NCI-H69 (cell line): ENCODE measurements around the gene RASGRP3.

Source experiments
- DNase-seq: peaks from one replicate; lab custom pipeline; 2025; lab: John Stamatoyannopoulos, UW

Gene RASGRP3

GRCh38 chr2:33492399-33493134 lies 16.1 kb downstream of the RASGRP3 start:
- DNase-seq: no peak

GRCh38 chr2:33494155-33494779 lies 17.8 kb downstream of the RASGRP3 start:
- DNase-seq: no peak

GRCh38 chr2:33494877-33495641 lies 18.6 kb downstream of the RASGRP3 start:
- no peak for DNase-seq

DNA sequence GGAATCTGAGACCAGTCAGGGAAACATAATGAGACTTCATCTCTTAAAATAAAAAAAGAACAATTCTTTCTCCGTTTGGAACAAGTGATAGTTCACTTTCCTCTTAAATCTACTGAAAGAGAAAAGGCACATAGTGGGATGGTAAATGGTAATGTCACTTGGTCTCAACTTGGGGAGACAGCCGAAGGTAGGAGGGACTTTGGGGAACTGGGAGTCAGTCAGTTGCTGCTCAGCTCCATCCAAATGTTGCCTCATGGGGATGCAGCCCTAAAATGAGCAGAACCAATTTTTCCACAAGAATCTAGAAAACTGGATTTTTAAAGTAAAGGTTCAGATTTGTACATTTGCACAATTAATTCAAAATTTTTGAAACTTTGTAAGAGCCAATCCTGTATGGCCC lies 19.2 kb downstream of the RASGRP3 start:
- no peak for DNase-seq

- DNase-seq: no peak
Observed at GRCh38 chr2:33496150-33496549, 19.7 kb downstream of the RASGRP3 start.

DNA sequence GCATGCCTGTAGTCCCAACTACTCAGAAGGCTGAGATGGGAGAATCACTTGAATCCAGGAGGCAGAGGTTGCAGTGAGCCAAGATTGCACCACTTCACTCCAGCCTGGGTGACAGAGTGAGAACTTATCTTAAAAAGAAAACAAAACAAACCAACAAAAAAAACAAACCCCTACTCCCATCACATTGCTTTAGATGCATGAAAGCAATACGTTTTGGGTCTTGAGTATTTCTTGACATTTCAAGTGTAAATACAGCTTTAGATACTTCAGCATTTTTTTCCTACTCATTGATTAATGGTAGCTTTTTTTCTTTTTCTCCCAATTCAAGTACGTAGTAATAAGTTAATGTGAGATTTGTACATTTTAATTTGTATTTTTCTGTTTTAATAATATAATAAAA lies 20.3 kb downstream of the RASGRP3 start:
- DNase-seq: no peak

- DNase-seq: no peak
Observed at GRCh38 chr2:33497221-33497650, 20.8 kb downstream of the RASGRP3 start.

DNA sequence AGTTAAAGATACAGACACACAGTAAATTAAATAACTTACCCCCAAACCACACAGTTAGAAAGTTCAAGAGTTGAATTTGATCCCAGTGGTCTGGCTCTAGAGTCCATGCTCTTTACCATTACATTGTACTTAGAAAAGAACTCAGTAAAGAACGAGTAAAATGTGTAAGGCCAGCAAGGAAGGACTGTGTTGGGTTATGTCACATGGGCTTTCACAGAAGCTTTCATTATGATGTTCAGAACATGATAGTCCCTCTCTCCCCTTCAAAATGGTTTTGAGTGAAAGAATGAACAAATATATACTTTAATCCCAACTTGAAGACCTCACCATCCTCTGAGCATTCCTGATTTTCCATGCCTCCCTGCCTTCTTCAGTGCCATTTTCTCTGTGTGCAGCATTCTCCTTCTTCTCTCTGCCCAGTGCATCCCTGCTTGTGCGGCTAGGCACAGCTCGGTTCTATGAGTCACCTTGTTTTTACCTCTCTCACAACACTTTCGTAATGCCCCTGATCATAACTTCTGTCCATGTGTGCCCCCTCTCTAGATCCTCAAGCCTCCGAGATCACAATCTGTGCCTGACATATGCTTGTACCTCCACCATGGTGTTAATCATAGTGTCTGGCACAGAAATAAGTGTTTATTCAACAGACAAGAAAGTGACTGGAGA lies 22.0 kb downstream of the RASGRP3 start:
- DNase-seq: no peak

GRCh38 chr2:33500177-33500576 lies 23.7 kb downstream of the RASGRP3 start:
- no peak for DNase-seq

GRCh38 chr2:33502025-33502424 lies 25.6 kb downstream of the RASGRP3 start:
- no peak for DNase-seq

- no peak for DNase-seq
Observed at GRCh38 chr2:33503002-33503401, 26.6 kb downstream of the RASGRP3 start.

GRCh38 chr2:33505966-33506365 lies 29.5 kb downstream of the RASGRP3 start:
- DNase-seq: no peak

DNA sequence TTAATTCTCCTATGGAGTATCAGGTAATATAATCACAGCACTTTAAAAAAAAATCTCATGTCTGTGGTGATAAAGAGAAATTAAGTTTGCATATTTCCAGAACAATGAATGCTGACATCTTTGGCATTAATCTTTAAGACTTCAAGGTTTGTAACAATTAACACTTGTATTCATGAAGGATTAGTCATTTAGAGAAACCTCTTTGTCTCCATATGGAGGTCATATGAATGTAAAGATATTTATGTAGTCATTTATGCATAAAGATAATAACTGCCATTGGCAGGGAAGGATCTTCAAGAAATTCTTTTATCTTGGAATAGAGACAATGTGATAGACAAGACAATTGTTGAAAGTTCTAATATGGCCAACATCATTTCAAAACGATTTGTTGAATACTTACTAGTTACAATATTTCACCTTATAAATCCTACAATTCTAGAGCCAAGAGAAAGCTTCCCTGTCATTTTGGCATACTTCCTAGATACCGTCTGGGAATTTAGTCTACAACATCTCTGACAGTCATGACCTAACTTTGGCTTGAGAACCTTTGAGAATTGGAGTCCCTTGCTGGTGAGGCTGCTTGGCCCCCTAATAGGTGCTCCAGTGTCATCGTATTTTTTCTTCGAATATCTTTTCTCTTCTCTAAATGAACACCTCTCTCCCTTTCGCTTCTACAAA lies 33.6 kb downstream of the RASGRP3 start:
- no peak for DNase-seq

DNA sequence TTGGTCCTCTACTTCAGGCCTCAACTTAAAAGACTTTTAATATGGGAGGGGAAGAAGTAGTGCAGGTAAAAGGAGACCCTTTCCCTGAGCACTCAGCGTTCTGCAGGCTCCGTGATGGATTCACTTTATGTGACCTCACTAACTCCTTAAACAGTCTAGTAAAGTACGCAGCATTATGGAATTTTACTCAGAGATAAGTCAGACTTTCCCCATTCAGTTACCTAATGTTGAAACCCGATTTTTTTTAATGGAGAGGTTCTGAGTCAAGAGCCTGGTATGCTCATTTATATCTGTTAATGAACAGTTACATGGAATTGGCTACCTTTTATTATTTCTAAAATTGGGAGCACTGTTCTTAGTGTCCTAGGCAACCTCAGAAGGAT lies 34.1 kb downstream of the RASGRP3 start:
- DNase-seq: no peak

GRCh38 chr2:33511141-33511540 lies 34.7 kb downstream of the RASGRP3 start:
- DNase-seq: no peak

GRCh38 chr2:33512112-33512511 lies 35.7 kb downstream of the RASGRP3 start:
- peak; percentile 1 for DNase-seq

- DNase-seq: no peak
Observed at GRCh38 chr2:33513480-33513879, 37.0 kb downstream of the RASGRP3 start.

- DNase-seq: no peak
Observed at GRCh38 chr2:33516456-33516995, 40.1 kb downstream of the RASGRP3 start.

- no peak for DNase-seq
Observed at GRCh38 chr2:33518200-33518599, 41.8 kb downstream of the RASGRP3 start.

DNA sequence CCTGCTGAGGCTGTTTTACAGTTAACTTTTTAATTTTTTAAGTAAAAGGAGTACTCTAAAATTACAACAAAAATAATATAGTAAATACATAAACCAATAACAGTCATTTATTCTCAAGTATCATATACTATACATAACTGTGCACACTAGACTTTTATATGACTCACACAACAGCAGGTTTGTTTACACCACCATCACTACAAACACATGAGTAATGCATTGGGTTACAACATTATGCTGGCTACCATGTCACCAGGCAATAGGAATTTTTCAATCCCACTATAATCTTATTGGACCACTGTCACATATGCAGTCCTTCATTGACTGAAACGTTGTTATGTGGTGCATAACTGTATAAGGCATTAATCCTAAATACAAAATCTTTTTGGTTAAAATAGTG lies 42.5 kb downstream of the RASGRP3 start:
- no peak for DNase-seq

GRCh38 chr2:33521791-33522281 lies 45.4 kb downstream of the RASGRP3 start:
- peak; percentile 0 for DNase-seq
